HUES64 (cell line): ENCODE measurements around the gene CRACDL.

Experiments used
- H3K27ac ChIP-seq: 2 replicates; pipeline ENCODE4 v1.7.0; 2013; ENCODE audit warnings: low read depth, low read length, inconsistent platforms
- H3K27me3 ChIP-seq: 2 replicates; pipeline ENCODE4 v1.6.1; 2013; ENCODE audit warnings: mild to moderate bottlenecking, low read length; ENCODE audit not compliant: insufficient read depth
- H3K36me3 ChIP-seq: 2 replicates; pipeline ENCODE4 v1.6.1; 2013; ENCODE audit warnings: mild to moderate bottlenecking, low read length; ENCODE audit not compliant: insufficient read depth
- H3K4me1 ChIP-seq: 2 replicates; pipeline ENCODE4 v1.6.1; 2013; ENCODE audit warnings: mild to moderate bottlenecking, low read length, moderate library complexity; ENCODE audit not compliant: insufficient read depth
- H3K4me3 ChIP-seq: 2 replicates; pipeline ENCODE4 v1.5.1; 2013; ENCODE audit warnings: mild to moderate bottlenecking, low read length, moderate library complexity
- H3K9ac ChIP-seq: 2 replicates; pipeline ENCODE4 v1.6.1; 2013; ENCODE audit warnings: mild to moderate bottlenecking, low read depth, low read length
- H3K9me3 ChIP-seq: 2 replicates; pipeline ENCODE4 v1.6.1; 2013; ENCODE audit warnings: low read depth, low read length; ENCODE audit not compliant: insufficient read depth
- WGBS: fragments of 150-250, 120-280 bp; methylation state at CpG from one replicate; pipeline ENCODE4 v1.1.7; 2013; ENCODE audit warnings: missing lambda C conversion rate; 5-methylcytosine and 5-hydroxymethylcytosine counted together

The CRACDL gene

DNA sequence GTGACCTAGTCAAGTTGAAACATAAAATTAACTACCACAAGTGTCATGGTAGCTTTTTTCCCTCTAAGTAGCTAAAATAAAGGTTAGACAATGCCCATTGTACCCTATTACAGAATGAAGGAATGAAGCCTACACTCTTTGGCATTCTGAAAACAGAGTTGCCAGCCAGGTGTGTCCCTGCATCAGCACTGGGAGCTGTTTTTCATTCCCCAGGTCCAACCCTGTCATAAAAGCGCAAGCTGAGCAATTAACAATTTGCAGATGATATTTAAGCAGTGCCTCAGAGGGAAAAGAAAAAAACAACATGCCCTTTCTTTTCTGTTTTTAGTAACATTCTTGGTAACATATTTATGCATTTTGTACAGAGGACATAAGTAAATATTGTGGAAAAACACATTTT, 158.3 kb downstream of the CRACDL start:
- H3K4me1 ChIP-seq: peaks cover 7% of the 10 kb centered on the region; the same call in 1 of the 2 replicates
- 100% methylated on average over 1 of the region's 1 CpG for WGBS

DNA sequence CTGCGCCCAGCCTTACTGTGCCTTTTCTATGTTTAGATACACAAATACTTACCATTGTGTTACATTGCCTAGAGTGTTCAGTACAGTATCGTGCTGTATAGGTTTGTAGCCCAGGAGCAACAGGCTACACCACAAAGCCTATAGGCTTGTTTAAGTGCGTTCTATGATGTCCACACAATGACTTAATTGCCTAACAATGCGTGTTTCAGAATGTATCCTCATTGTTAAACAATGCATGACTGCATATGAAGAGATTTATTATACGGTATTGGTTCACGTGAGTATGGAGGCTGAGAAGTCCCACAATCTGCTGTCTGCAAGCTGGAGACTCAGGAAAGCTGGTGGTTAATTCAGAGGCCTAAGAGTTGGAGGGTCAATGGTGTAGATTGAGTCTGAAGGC, 158.9 kb downstream of the CRACDL start:
- Histone ChIP-seq H3K9ac (no peak overlapping the region), H3K9me3 (peaks cover 5% of the 10 kb centered on the region; the same call in 1 of the 2 replicates), H3K27ac (no peak overlapping the region), H3K27me3 (no peaks in the 10 kb centered on the region), H3K4me1 (peaks cover 7% of the 10 kb centered on the region; the same call in 1 of the 2 replicates), H3K36me3 (no peaks in the 10 kb centered on the region), H3K4me3 (no peak overlapping the region)
- WGBS: 97% methylated on average over 6 of the region's 6 CpGs

More for the DNA sequence above, 158.3 kb downstream of the CRACDL start:
- H3K27me3 ChIP-seq: no peaks in the 10 kb centered on the region
- no peaks in the 10 kb centered on the region for H3K36me3 ChIP-seq
- no peak overlapping the region for H3K4me3 ChIP-seq
- no peak overlapping the region for H3K27ac ChIP-seq
- no peak overlapping the region for H3K9ac ChIP-seq
- peaks cover 10% of the 10 kb centered on the region; the same call in 1 of the 2 replicates for H3K9me3 ChIP-seq

DNA sequence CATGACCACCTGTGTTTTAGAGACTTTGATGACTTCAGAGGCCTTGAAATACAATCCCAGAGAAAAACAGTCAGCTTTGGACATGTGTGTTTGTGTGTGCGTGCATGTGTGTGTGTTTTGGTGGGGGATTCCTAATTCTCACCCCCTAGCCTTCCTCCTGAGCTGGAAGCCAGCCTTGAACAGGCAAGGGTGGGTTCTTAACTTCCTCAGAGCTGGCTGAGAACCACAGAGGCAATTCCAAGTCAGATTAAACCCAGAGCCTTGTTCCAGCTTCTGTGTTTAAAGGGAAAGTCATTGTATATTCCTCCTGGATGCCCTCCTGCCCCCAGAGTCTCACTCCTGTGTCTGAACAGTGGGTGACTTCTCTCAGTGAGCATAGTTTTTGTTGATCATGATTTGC, 159.9 kb downstream of the CRACDL start:
- Histone ChIP-seq H3K4me1 (peaks cover 7% of the 10 kb centered on the region; the same call in 1 of the 2 replicates), H3K9me3 (no peaks in the 10 kb centered on the region), H3K4me3 (no peak overlapping the region), H3K27me3 (no peaks in the 10 kb centered on the region), H3K36me3 (no peaks in the 10 kb centered on the region), H3K9ac (no peak overlapping the region), H3K27ac (no peak overlapping the region)
- no CpG with 5 or more reads among the region's 1 CpG for WGBS

DNA sequence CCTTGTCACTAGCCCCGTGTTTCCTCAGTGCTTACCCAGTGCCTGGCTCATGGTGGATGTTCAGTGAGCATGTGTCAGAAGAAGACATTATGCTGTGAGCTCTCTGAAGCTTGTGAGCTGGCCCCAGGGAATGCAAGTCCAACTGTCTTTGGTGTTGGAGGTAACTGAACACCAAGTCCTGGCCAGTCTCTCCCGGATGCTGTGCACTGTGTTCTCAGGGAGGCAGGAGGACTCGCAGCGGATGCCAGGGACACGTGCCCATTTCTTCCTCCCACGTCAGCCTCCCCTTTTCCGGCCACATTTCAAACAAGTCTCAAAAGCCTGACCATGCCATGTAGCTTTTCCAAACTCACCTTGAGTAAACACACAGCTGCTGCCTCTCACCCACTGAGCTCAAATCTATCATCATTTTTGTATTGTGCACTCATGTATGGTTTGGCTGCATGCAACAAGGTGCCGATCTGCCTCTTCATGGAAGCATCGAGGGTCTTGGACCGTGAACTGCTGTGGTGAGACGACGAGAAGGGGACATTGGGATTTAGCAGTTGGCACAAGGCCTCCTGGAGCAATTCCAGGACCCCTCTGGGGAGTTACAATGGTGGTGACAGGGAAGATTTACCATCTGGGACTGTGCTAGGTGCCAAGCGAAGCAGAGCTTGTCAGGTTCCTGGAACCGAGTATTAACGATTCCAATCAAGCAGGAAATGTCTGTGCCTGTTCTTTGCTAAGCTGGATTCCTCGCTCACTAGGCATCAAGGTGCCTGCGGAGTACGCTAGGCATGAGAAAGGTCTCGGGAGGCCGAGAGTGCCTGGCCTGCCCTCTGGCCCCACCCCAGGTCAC, 160.7 kb downstream of the CRACDL start:
- H3K9me3 ChIP-seq: no peaks in the 10 kb centered on the region
- no peak overlapping the region for H3K9ac ChIP-seq
- 94% methylated on average over 20 of the region's 20 CpGs for WGBS
- H3K4me3 ChIP-seq: no peak overlapping the region
- no peaks in the 10 kb centered on the region for H3K36me3 ChIP-seq
- H3K27me3 ChIP-seq: no peaks in the 10 kb centered on the region
- H3K27ac ChIP-seq: no peak overlapping the region
- H3K4me1 ChIP-seq: peaks cover 7% of the 10 kb centered on the region; the same call in 1 of the 2 replicates

DNA sequence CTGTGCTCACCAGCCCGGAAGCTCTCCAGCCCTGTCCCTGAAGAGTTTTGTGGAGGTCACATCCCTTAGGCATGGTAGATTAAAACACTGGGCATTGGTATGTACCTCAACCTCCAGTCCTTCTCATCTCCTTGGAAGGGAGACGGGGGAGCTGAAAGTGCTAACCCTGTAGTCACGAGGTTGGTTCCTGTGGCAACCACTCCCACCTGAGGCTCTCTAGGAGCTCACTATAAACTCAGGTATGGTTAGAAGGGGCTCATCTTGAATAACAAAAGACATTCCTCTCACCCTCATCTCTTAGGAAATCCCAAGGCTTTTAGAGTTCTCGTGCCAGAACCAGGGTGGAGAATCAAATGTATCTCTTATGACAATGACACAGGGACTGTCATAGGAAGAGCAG, 162.1 kb downstream of the CRACDL start:
- no peaks in the 10 kb centered on the region for H3K9me3 ChIP-seq
- no peaks in the 10 kb centered on the region for H3K36me3 ChIP-seq
- H3K9ac ChIP-seq: no peak overlapping the region
- no peak overlapping the region for H3K4me3 ChIP-seq
- no peak overlapping the region for H3K27ac ChIP-seq
- peaks cover 7% of the 10 kb centered on the region; the same call in 1 of the 2 replicates for H3K4me1 ChIP-seq
- 76% methylated on average over 4 of the region's 4 CpGs for WGBS
- no peaks in the 10 kb centered on the region for H3K27me3 ChIP-seq

DNA sequence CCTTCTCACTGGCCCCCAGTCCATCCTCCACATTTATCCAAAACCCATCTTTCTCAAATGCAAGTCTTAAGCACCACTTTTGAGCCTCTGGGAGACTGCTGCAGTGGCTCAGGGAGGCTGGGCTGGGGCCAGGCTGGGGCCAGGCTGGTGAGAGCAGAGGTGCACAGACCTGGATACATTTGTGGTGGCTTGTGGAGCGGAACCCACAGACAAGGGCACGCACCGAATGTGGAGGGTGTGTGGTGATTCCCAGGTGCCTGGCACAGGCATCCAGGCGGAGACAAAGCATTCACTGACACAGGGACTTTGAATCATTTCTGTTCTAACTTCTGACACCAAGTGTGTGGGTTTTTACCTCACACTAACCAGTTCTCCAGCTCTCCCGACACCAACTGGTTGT, 162.9 kb downstream of the CRACDL start:
- Histone ChIP-seq H3K36me3 (no peaks in the 10 kb centered on the region), H3K9me3 (no peaks in the 10 kb centered on the region), H3K9ac (no peak overlapping the region), H3K27me3 (no peaks in the 10 kb centered on the region), H3K4me1 (peaks cover 7% of the 10 kb centered on the region; the same call in 1 of the 2 replicates), H3K27ac (no peak overlapping the region), H3K4me3 (no peak overlapping the region)
- WGBS: 96% methylated on average over 5 of the region's 5 CpGs

DNA sequence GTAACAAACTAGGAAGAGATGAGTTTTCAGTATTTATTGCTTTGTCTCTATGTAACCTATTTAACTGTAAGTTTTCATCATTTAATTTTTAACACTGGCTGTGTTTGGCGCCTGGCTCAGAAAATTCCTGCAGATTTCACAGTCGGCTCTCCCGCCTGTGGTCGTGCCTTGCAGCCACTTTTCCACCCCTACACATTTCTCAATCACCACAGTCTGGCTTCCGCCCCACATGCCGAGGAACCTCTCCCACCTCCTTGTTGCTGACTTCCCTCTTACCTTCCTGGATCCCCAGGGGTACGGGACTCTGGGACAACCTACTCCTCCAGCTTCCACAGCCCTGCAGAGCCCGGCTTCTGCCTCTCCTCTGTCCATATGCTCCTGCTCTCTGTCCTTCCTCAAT, 163.5 kb downstream of the CRACDL start:
- 90% methylated on average over 8 of the region's 8 CpGs for WGBS
- Histone ChIP-seq H3K4me1 (peaks cover 7% of the 10 kb centered on the region; the same call in 1 of the 2 replicates), H3K27ac (no peak overlapping the region), H3K4me3 (no peak overlapping the region), H3K27me3 (no peaks in the 10 kb centered on the region), H3K9ac (no peak overlapping the region), H3K9me3 (no peaks in the 10 kb centered on the region), H3K36me3 (no peaks in the 10 kb centered on the region)

DNA sequence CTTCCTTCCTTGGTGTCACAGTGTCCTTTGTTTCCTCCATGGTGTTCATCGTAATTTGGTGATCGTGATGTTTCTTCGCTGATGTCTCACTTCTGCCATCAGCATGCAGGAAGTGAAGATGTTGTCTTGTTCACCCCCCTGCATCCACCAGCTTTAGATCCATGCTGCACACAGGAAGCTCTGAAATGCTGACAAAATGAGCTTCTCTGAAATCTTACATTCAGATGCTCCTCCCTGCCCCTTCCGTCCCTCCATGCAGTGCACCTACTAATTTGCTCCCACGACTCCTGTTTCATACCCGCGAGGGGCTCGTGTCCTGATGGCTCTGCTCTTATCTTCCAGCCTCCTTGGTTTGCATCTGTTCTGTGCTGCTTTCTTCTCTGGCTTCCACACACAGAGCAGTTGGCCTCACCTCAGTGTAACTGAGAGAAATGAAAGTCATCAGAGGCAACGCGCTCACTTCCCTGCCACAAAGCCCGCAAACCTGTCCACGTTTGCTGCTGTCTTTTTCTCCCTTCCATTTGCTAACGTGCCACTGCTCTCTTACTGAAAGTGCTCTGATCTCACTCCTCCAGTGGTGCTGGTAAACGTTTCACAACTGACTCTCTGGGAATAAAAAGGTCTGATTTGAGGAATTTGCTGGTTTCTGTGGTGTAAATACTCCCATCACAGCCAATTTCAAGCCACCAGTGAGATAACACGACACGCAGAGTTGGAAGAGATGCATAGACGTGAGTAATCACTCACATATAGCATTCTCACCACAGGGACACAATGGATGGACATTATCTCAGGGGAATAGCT, 164.1 kb downstream of the CRACDL start:
- 91% methylated on average over 13 of the region's 17 CpGs for WGBS
- Histone ChIP-seq H3K36me3 (no peaks in the 10 kb centered on the region), H3K27me3 (no peaks in the 10 kb centered on the region), H3K27ac (no peak overlapping the region), H3K9me3 (no peaks in the 10 kb centered on the region), H3K4me3 (no peak overlapping the region), H3K4me1 (peaks cover 7% of the 10 kb centered on the region; the same call in 1 of the 2 replicates), H3K9ac (no peak overlapping the region)

DNA sequence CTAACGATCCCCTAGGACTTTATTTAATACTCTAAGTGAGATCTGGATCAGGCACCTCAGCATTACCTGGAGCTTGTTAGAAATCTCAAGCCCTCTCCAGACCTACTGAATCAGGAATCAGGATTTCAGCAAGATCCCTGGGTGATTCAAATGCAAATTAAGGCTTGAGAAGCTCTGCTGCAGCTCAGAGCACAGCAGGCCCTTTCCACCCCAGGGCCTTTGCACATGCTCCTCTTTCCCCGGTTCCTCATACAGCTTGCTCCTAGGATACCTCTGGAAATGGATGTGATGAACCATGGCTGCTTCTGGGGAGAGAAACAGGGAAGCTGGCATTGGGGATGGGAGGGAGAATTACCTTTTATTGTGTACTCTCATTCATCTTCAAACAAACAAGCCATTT, 164.8 kb downstream of the CRACDL start:
- 89% methylated on average over 2 of the region's 2 CpGs for WGBS
- no peaks in the 10 kb centered on the region for H3K9me3 ChIP-seq
- H3K9ac ChIP-seq: no peak overlapping the region
- H3K4me3 ChIP-seq: no peak overlapping the region
- H3K27ac ChIP-seq: no peak overlapping the region
- H3K36me3 ChIP-seq: no peaks in the 10 kb centered on the region
- peaks cover 7% of the 10 kb centered on the region; the same call in 1 of the 2 replicates for H3K4me1 ChIP-seq
- no peaks in the 10 kb centered on the region for H3K27me3 ChIP-seq

DNA sequence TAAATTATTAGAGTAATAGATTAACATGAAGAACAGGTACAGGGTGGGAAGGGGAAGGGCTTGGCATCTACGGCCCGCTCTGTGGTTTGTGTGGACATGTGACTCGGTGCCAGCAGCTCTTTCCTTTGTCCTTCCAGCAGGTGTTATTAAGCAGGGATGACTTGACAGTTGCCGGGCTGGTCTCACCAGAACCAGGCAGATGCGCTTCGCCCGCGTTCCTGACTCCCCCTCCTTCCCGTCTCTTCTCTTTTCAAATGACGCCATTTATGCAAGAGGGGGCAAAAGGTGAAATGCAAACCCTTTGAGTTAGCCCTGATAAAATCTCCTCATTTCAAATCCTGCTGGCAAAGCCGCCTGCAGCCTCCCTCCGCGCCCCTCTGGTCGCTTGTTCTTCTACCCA, 166.2 kb downstream of the CRACDL start:
- H3K4me1 ChIP-seq: peaks cover 7% of the 10 kb centered on the region; the same call in 1 of the 2 replicates
- no peaks in the 10 kb centered on the region for H3K27me3 ChIP-seq
- H3K27ac ChIP-seq: no peak overlapping the region
- no peak overlapping the region for H3K9ac ChIP-seq
- 83% methylated on average over 14 of the region's 14 CpGs for WGBS
- H3K4me3 ChIP-seq: no peak overlapping the region
- H3K9me3 ChIP-seq: no peaks in the 10 kb centered on the region
- H3K36me3 ChIP-seq: no peaks in the 10 kb centered on the region

DNA sequence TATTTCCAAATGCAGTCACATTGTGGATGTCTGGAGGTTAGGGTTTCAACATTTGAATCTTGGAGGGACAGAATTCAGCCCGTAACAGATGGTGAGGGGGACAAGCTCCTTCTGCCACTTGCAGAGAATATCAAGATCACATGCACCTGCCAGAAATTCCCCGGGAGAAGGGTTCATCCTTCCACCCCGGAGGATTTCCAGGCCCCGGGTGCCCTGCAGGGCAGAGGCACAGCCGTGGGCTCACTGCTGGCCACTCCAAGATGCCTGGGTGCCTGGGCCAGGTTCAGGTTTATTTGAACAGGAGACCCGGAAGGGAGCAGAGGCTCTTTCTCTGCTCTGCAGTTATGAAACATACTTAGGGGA, 166.9 kb downstream of the CRACDL start:
- WGBS: 95% methylated on average over 6 of the region's 6 CpGs
- Histone ChIP-seq H3K36me3 (no peaks in the 10 kb centered on the region), H3K27ac (no peak overlapping the region), H3K4me3 (no peak overlapping the region), H3K9me3 (no peaks in the 10 kb centered on the region), H3K9ac (no peak overlapping the region), H3K27me3 (no peaks in the 10 kb centered on the region), H3K4me1 (peaks cover 5% of the 10 kb centered on the region; the same call in 1 of the 2 replicates)
